ENCODE results near the gene ATL3. TPM values are rescaled to one million over a fixed set of nuclear protein-coding genes. Genes with fewer than 3 reads are reported as not detected.
"Not testable (repeated sequence)": the region's sequence is repeated elsewhere in the genome, so short reads cannot be mapped to it uniquely, and the experiment has no call there.

ATL3 gene
- total RNA-seq, 3 donors from 2014 or later = 47.5 to 87.9 (median 61.5) TPM

DNA sequence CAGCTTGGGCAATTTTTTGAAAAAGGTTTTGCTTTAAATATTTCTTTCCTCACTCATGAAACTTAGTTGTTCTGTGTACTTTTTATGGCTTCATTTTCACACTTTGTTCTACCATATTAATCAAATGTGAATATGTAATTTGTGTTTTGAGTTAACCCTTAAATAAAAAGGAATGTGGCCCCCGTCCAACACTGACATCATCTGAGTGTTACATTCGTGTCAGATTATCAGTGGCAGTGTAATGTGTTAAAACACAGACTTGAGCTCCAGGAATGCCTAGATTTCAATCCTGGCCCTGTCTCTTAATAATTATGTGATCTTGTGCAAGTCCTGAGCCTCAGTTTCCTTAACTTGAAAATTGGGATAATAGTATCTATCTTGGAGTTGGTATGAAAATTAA, 15.8 kb upstream of the ATL3 start:
- no peak for ATAC-seq

GRCh38 chr11:63685158-63685721, 14.1 kb upstream of the ATL3 start:
- DNase-seq; H3K4me3 ChIP-seq; H3K9me3 ChIP-seq; intact Hi-C loops (cut with DNase I, micrococcal nuclease); ATAC-seq; H3K36me3 ChIP-seq (ENCODE audit: low read depth): not testable (repeated sequence)
- H3K4me1 ChIP-seq (ENCODE audit: low read depth) = peaks cover 16% of the 10 kb centered on the region

More for the DNA sequence above, 15.8 kb upstream of the ATL3 start:
- Histone ChIP-seq H3K4me3 (no peak overlapping the region), H3K4me1 (ENCODE audit: low read depth) (peaks cover 16% of the 10 kb centered on the region), H3K9me3 (no peaks in the 10 kb centered on the region), H3K36me3 (ENCODE audit: low read depth) (no peaks in the 10 kb centered on the region)
- TF ChIP-seq CTCF (IDR thresholded peaks at IDR 0.05) = no peak
- no peak for DNase-seq
- intact Hi-C loops (cut with DNase I, micrococcal nuclease) = no loop called here

- no peaks in the 10 kb centered on the region for H3K9me3 ChIP-seq
- intact Hi-C loops (cut with DNase I, micrococcal nuclease) = no loop called here
- peaks cover 16% of the 10 kb centered on the region for H3K4me1 ChIP-seq (ENCODE audit: low read depth)
- ATAC-seq (no peak), DNase-seq (peak in 1 of 3 donors; percentile 30)
- no peak for TF ChIP-seq CTCF (IDR thresholded peaks at IDR 0.05)
- no peak overlapping the region for H3K4me3 ChIP-seq
- no peaks in the 10 kb centered on the region for H3K36me3 ChIP-seq (ENCODE audit: low read depth)
Measured at GRCh38 chr11:63683133-63683991, 12.2 kb upstream of the ATL3 start.

DNA sequence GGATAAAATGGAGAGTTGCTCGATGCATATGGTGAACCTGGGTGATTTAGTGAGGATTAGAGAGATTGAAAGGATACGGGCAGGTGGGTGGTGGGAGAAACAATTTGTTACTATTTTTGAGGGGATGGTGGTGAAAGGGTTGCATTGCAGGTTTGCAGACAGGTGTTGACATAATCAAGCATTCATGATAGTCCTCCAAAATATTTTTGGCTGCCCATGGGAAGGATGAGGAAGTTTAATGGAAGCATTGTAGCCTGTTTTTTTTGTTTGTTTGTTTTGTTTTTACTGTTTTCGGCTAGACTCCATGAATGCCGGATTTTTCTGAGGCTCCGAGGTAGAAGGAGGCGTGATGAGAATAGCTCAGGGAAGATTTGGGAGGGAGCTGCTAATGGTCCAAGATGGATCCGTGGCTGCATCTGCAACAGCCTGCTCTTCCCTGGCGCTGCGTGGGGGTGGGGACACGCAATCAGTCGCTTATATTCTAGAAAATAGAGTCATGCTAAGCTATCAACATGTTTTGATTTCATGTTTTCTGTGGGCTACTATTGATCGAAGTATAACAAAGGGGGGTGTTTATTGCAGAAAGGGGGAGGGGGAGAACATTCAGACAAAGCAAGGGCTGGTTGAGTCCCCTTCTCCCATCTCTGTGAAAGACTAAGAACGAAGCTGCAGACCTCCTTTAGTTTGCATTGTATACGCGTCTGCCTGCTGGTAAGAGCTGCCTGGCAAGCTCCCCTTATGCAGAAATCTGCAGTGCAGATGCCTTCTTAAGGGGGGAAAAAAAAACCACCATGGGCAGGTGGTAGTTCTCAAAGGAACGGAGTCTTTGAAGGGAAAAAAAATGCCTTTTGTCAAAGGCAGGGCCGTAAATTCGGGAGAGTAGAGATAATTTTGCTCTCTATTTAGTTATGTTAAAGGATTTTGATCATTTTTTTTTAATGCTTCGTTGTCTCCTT, 11.2 kb upstream of the ATL3 start:
- intact Hi-C loops (cut with DNase I, micrococcal nuclease) = no loop called here
- TF ChIP-seq CTCF (IDR thresholded peaks at IDR 0.05) = no peak
- peak; percentile 21 for ATAC-seq
- Histone ChIP-seq H3K4me1 (ENCODE audit: low read depth) (peaks cover 16% of the 10 kb centered on the region), H3K4me3 (peak overlapping the region; percentile 46), H3K36me3 (ENCODE audit: low read depth) (no peaks in the 10 kb centered on the region), H3K9me3 (no peaks in the 10 kb centered on the region)
- peak in 2 of 3 donors; percentile 52 to 69 for DNase-seq

DNA sequence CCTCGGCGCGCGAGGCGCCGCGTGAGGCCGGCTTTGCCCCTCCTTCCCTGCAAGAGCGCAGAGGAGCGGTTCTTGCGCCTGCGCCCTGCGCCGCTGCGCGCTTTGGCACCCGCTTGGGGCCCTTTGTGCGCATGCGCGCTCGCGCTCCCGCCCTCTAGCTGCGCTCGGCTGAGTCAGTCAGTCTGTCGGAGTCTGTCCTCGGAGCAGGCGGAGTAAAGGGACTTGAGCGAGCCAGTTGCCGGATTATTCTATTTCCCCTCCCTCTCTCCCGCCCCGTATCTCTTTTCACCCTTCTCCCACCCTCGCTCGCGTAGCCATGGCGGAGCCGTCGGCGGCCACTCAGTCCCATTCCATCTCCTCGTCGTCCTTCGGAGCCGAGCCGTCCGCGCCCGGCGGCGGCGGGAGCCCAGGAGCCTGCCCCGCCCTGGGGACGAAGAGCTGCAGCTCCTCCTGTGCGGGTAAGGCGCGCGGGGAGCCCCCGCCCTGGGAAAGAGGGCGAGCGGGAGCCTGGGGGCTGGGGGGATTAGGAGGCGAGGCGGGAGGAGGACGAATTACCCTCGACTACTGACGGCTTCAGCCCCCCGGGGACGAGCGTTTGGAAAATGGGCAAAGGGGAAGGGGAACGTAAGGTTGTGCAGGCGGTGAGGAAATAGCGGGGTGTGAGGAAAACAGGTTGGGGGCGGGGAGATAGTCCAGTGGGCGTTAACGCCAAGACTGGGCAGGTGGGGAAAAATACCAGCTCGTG, 10.3 kb upstream of the ATL3 start, which contains the start of gene RTN3:
Gene RTN3, plus strand, starts transcription at position 180 of the 745 bp plus-strand sequence. Its CDS starts 137 bp downstream, at position 317.
- intact Hi-C loops (cut with DNase I, micrococcal nuclease) = no loop called here

More for the DNA sequence above, 10.3 kb upstream of the ATL3 start, which contains the start of gene RTN3:
- DNase-seq = peak; percentile 97 to 99 (median 99)
- Histone ChIP-seq H3K36me3 (ENCODE audit: low read depth) (no peaks in the 10 kb centered on the region), H3K4me1 (ENCODE audit: low read depth) (peaks cover 16% of the 10 kb centered on the region), H3K9me3 (no peaks in the 10 kb centered on the region), H3K4me3 (peak within 1 kb of the TSS; percentile 46)
- peak; percentile 97 for ATAC-seq
- TF ChIP-seq CTCF (IDR thresholded peaks at IDR 0.05) = peak; percentile 12
